Adipocyte (in vitro differentiated cells): ENCODE results near the gene DOHH.

Source experiments
- DNase-seq: peaks from one replicate; pipeline ENCODE4 v3.0.0-alpha.2; 2015; ENCODE audit warnings: low read depth
- H3K27me3 ChIP-seq: replicated peaks from 2 replicates; pipeline ENCODE4 v1.7.0; 2013; ENCODE audit warnings: mild to moderate bottlenecking, low read length, moderate library complexity; ENCODE audit not compliant: control insufficient read depth, insufficient read depth
- H3K36me3 ChIP-seq: 2 replicates; pipeline ENCODE4 v1.7.0; 2013; ENCODE audit warnings: low read length, mild to moderate bottlenecking, moderate library complexity; ENCODE audit not compliant: control insufficient read depth, insufficient read depth, severe bottlenecking
- H3K4me1 ChIP-seq: 2 replicates; pipeline ENCODE4 v1.7.0; 2013; ENCODE audit warnings: mild to moderate bottlenecking, low read length, moderate library complexity; ENCODE audit not compliant: control insufficient read depth, insufficient read depth
- H3K4me3 ChIP-seq: 2 replicates; pipeline ENCODE4 v1.7.0; 2013; ENCODE audit warnings: mild to moderate bottlenecking, low read length, moderate library complexity
- H3K9ac ChIP-seq: 2 replicates; pipeline ENCODE4 v1.7.0; 2013; ENCODE audit warnings: mild to moderate bottlenecking, low read length, moderate library complexity
- H3K9me3 ChIP-seq: 2 replicates; pipeline ENCODE4 v1.7.0; 2013; ENCODE audit warnings: mild to moderate bottlenecking, low read length, moderate library complexity; ENCODE audit not compliant: control insufficient read depth

Gene DOHH

DNA sequence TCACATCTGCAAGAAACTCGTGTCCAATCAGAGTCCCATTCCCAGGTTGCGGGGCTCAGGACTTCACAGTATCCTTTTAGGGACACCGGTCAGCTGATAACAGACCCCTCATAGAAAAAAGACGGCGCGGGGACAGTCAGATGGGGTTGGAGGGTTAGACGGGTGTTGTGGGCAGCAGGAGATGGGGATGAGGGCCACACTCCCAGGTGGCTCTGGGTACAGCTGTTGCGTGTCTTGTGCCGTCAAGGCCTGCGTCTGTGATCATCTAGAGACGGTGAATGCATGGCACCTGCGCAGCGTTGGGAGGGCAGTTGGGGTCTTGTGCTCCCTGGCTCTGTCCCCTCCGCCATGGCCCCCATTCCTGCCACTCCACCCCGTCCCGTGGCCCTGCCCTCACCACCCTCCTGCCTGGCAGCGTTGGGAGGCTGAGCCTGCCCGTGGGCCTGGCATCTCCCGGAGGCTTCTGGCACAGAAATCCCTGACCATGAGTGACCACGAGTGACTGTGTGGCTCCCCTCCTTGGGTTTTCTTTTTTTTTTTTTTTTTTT lies 24.5 kb upstream of the DOHH start:
- Histone ChIP-seq H3K4me3 (no peak overlapping the region), H3K27me3 (no peaks in the 10 kb centered on the region), H3K4me1 (no peaks in the 10 kb centered on the region), H3K9ac (no peak overlapping the region), H3K36me3 (peaks cover 33% of the 10 kb centered on the region), H3K9me3 (no peaks in the 10 kb centered on the region)
- DNase-seq = no peak

DNA sequence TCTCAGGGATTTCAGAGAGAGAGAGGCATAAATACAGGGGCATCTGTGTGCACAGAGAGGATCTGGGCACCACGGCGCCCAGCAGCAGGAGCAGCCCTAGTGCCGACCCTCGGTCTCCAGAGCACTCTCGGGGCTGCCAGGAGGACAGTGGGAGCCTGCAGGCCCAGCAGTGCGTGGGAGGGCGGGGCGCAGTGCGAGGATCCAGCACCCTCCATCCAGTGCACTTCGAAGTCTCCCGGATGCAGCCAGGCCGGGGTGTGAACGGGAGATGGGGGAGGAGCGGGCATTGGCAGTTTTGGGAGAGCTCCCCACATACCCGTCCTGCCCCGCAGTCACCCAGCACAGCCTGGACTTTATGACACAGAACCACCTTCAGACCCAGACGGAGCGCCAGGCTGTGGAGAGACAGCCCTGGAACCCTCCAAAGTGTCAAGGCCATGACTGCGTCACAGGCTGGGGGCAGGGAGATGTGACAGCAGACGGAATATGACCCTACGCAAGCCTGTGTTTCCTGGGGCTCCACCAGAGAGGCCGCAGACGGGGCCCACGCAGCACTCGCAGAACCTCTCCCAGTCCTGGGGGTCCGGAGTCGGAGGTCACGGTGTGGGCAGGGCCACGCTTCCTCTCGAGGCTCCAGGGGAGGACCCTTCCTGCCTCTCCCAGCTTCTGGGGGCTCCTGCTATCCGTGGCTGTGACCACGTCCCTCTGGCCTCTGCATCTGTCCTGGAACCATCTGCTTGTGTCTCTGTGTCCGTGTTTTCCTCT lies 23.8 kb upstream of the DOHH start:
- Histone ChIP-seq H3K9ac (no peak overlapping the region), H3K4me3 (no peak overlapping the region), H3K36me3 (peaks cover 33% of the 10 kb centered on the region), H3K4me1 (no peaks in the 10 kb centered on the region), H3K9me3 (no peaks in the 10 kb centered on the region), H3K27me3 (no peaks in the 10 kb centered on the region)
- no peak for DNase-seq

DNA sequence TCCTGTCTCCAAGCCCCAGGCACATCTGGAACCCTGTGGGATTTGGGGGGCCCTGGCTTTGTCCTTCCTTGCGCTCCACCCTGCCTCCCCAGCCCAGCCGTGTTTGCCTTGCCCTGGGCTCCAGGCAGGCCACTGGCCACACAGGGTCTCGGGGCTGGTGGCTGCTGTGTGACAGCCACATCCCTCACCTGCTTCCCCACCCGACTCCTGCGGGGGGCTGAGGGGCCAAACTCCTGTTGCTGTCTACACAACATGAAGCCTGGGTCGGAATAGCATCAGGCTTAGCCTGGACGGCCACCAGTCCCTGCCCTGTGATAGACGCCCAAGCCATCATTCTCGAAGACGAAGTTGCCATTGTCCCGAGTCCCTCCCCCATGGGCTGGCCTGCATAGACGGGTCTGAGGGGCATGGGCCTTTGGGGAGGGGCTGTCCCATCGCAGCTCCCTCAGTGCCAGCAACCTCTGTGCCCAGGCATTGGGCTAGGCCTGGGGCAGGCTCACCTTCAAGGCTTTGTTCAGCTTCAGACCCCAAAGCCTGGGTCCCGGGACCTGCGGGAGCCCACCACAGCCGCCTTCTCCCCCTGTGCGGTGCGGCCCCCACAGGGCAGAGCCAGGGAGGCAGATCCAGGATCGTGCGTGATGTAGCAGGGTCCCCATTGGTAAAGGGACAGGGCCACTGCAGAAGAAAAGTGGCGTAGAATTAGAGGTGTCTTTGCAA lies 23.0 kb upstream of the DOHH start:
- no peak for DNase-seq
- no peak overlapping the region for H3K9ac ChIP-seq
- no peaks in the 10 kb centered on the region for H3K4me1 ChIP-seq
- H3K9me3 ChIP-seq = no peaks in the 10 kb centered on the region
- no peaks in the 10 kb centered on the region for H3K27me3 ChIP-seq
- H3K36me3 ChIP-seq = peaks cover 33% of the 10 kb centered on the region
- no peak overlapping the region for H3K4me3 ChIP-seq

GRCh38 chr19:3522421-3523360 lies 22.2 kb upstream of the DOHH start:
- H3K9me3 ChIP-seq = no peaks in the 10 kb centered on the region
- DNase-seq = no peak
- no peak overlapping the region for H3K9ac ChIP-seq
- H3K27me3 ChIP-seq = no peaks in the 10 kb centered on the region
- no peaks in the 10 kb centered on the region for H3K4me1 ChIP-seq
- peaks cover 27% of the 10 kb centered on the region for H3K36me3 ChIP-seq
- H3K4me3 ChIP-seq = no peak overlapping the region

- DNase-seq = no peak
- peaks cover 19% of the 10 kb centered on the region for H3K36me3 ChIP-seq
Observed at GRCh38 chr19:3521104-3521445, 20.6 kb upstream of the DOHH start.

GRCh38 chr19:3520166-3521103 lies 20.0 kb upstream of the DOHH start:
- H3K36me3 ChIP-seq = peaks cover 19% of the 10 kb centered on the region
- H3K9me3 ChIP-seq = no peaks in the 10 kb centered on the region
- H3K4me3 ChIP-seq = no peak overlapping the region
- no peak for DNase-seq
- H3K4me1 ChIP-seq = no peaks in the 10 kb centered on the region
- no peaks in the 10 kb centered on the region for H3K27me3 ChIP-seq
- no peak overlapping the region for H3K9ac ChIP-seq

More at GRCh38 chr19:3521104-3521445, 20.6 kb upstream of the DOHH start:
- H3K9me3 ChIP-seq = no peaks in the 10 kb centered on the region
- H3K4me3 ChIP-seq = no peak overlapping the region
- no peaks in the 10 kb centered on the region for H3K4me1 ChIP-seq
- H3K27me3 ChIP-seq = no peaks in the 10 kb centered on the region
- no peak overlapping the region for H3K9ac ChIP-seq

DNA sequence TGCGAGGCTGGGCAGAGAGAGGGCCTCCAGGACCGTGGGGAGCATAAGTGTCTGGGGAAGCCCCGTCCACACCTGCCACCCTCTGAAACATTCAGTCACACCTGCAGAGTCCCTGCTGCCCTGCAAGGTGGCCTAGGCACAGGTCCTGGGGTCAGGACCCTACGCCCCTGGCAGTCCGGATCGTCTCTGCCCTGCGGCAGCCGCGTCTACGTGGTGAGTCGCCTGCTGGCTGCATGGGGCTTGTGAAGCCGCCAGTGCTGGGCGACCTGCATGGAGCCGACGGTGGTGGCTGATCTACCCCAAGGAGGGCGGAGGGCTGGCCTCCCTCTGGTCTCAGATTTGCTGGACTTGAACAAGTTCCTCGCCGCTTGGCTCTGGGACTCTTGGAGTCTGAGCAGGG lies 18.7 kb upstream of the DOHH start:
- Histone ChIP-seq H3K4me3 (no peak overlapping the region), H3K9ac (no peak overlapping the region), H3K9me3 (no peaks in the 10 kb centered on the region), H3K4me1 (peaks cover 9% of the 10 kb centered on the region), H3K36me3 (peaks cover 8% of the 10 kb centered on the region), H3K27me3 (no peaks in the 10 kb centered on the region)
- DNase-seq = no peak

- no peaks in the 10 kb centered on the region for H3K9me3 ChIP-seq
- no peak overlapping the region for H3K4me3 ChIP-seq
- peaks cover 10% of the 10 kb centered on the region for H3K4me1 ChIP-seq
- no peak overlapping the region for H3K9ac ChIP-seq
- no peaks in the 10 kb centered on the region for H3K27me3 ChIP-seq
- peaks cover 4% of the 10 kb centered on the region for H3K36me3 ChIP-seq
- no peak for DNase-seq
Observed at GRCh38 chr19:3518659-3519058, 18.2 kb upstream of the DOHH start.

DNA sequence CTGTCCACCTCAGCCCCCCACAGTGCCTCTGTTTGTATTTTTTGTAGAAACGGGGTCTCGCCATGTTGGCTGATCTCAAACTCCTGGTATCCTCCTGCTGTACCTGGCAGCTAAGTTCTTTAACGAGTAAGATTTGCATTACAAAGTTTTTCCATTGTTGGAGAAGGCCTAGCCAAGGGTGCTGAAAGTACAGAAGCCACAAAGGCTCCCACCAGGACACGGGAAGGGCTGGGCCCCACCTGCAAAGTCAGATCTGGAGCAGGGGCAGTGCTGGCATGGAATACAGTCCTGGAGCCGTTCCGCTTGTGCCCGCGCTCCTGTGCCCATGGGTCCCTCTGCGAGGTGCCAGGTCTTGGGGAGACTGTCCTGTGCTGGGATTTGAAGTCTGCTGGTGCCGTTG lies 17.8 kb upstream of the DOHH start:
- no peak overlapping the region for H3K4me3 ChIP-seq

DNA sequence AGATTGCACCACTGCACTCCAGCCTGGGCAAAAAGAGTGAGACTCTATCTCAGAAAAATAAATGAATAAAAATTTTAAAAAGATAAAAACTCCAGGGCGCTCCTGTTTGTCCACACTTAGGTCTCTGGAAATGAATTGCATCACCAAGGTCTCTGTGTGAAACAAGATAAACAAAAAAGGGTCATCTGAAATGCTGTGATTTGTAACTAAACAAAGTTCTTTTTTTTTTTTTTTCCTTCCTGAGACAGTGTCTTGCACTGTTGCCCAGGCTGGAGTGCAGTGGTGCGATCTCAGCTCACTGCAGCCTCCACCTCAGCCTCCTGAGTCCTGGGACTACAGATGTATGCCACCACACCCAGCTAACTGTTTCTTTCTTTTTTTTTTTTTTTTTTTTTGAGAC lies 17.2 kb upstream of the DOHH start:
- Histone ChIP-seq H3K27me3 (no peaks in the 10 kb centered on the region), H3K4me1 (peaks cover 18% of the 10 kb centered on the region), H3K36me3 (no peaks in the 10 kb centered on the region), H3K9me3 (no peaks in the 10 kb centered on the region), H3K9ac (no peak overlapping the region), H3K4me3 (no peak overlapping the region)
- DNase-seq = peak; percentile 5

More for the DNA sequence above, 17.8 kb upstream of the DOHH start:
- H3K9ac ChIP-seq = no peak overlapping the region
- H3K27me3 ChIP-seq = no peaks in the 10 kb centered on the region
- DNase-seq = no peak
- no peaks in the 10 kb centered on the region for H3K9me3 ChIP-seq
- H3K4me1 ChIP-seq = peaks cover 13% of the 10 kb centered on the region
- no peaks in the 10 kb centered on the region for H3K36me3 ChIP-seq
